NCI-H774 (cell line): ENCODE results near the gene CD180.
A peak's percentile ranks its signal among the peaks of the same experiment; 100 is the strongest.

Source experiments
- DNase-seq: peaks from one replicate; lab custom pipeline; 2025; lab: John Stamatoyannopoulos, UW

Gene CD180

DNA sequence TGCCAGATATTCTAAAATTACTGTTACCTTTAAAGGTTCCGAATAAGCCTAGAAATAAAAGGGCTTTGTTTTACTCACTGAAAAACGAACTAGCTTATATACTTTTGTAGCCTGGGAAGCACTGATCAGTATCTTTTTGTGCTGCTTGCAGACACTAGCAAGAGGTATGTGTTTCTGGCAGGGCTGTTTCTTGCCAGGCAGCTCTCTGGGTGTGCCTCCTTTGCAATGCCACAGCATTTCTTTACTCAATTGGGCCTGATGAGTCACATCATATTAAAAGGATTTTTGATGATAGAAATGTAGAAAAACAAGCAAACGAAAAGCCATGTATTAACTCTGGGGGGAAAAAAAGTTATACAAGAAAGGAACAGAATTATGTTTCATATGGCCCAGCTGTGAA, 35.6 kb downstream of the CD180 start:
- no peak for DNase-seq

DNA sequence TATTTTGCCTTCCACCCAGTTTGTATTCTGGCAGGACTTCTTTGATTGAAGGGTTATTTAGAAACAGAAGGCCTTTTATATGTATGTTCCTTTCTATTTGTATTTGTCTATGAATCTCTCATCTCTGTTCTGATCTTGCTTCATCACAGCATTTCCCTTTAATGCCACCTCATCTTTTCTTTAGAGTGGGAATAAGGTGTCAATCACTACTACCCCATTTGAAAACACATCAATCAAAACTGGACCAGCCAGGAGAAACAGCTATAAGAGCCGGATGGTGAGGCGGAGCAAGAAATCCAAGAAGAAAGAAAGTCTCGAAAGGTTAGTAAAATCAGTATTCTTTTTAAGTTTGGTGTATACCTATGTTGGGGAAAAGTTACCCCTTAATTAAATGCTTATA, 36.3 kb downstream of the CD180 start:
- no peak for DNase-seq

DNA sequence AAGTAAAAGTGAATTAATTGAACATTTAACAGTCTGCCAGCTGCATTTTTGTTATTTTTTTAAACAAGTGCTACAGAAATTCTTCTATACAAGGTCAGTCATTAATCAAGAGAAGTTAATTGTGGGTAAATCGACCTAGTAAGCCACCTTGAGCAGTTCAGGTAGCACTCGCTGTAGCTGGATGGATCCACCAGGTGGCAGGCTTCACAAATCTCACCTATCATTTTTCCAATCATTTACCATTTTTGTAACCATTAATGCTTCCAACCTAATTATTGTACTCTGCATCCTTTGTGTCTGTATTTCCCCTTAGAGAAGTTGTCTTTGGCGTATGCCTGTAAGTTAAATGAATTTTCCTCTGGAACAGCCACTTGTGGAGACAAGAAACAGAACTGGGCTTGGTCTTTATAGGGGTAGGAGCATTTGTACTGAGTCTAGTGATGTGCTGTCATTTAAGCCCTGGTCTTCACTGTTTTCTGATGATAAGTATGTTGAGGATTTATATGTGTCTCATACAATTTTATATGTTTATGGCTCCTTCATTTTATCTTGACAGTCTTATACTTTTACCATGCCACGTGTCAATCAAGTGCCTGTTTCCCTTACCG, 39.5 kb downstream of the CD180 start:
- DNase-seq, result no peak

DNA sequence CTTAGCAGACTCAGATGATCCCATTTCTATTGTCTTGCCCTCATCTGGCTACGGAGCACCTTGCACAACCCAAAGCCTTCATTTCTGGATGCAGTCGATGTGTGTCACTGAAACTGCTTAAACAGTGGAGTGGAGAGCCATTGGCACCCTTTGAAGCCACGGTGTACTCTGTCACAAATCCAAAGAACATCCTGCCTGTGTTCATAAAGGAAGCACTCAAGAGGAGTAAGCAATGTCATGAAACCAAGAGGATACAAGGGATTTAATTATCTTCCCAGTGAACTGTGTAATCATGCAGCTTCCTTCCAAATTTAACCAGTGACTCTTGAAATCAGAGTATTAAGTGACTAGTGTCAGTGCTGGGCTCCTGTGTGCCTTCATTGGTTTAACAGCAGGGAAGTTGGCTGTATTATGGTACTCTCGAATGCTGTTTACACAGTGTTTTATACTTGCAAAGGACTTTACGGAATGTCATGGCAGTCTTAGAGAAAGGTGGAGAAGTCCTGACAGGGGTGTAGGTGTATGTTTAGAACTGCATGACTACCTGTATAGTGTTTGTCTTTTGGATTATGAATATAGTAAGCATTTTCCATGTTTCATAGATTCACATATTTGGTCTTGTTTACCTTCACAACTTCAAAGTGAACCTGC, 41.9 kb downstream of the CD180 start:
- no peak for DNase-seq

DNA sequence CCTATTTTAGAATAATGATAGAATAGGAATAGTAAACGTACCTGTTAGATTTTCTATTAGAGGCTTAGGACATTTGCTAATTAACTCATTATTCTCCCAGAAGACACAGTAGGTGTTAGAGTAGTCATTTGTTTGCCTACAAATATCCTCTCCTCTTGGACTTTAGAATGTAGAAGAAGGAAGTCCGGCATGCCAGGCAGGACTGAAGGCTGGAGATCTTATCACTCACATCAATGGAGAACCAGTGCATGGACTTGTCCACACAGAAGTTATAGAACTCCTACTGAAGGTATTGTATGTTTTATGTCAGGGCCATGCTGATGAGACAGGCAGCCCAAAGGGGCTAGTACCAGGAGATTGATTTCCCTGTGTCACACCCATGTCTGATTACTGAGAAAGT, 43.3 kb downstream of the CD180 start:
- DNase-seq, result no peak

DNA sequence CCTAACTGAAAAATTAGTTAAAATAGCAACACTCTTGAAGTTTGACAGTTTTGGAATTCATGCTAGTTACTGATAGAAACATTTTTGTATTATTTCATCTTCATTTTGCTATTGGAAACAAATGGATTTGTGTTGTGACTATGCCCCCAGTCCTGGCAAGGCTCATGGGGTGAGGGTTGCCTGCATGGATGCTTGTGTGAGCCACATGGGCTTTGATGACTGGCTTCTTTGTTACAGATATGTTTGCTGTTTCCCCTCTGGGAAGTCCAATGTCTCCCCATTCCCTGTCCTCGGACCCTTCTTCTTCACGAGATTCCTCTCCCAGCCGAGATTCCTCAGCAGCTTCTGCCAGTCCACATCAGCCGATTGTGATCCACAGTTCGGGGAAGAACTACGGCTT, 44.2 kb downstream of the CD180 start:
- no peak for DNase-seq

DNA sequence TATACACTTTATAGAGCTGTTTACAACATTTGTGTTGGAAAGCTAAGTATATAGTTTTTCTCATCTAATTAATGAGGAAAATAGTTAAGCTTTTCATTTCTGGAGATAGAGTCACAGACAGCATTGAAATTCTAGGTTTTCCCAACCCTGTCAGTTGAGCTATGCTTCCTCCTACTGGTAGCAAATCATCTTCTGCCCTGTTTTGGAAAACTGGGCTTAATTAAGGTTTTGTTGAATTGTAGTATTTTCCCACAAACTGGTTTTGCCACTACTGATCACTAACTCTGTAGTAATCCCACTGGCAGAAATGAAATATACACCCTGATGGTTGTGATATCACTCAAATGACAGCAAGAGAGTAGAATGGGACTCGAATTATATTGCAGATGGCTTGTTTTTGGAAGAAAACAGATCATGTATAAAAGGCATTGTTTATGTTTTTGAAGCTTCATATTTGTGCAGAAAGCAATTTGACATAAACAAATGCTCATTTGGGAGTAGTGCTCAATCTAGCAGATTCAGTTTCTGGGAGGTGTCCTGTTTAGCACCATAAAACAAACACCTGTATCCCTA, 46.6 kb downstream of the CD180 start:
- DNase-seq, result no peak

DNA sequence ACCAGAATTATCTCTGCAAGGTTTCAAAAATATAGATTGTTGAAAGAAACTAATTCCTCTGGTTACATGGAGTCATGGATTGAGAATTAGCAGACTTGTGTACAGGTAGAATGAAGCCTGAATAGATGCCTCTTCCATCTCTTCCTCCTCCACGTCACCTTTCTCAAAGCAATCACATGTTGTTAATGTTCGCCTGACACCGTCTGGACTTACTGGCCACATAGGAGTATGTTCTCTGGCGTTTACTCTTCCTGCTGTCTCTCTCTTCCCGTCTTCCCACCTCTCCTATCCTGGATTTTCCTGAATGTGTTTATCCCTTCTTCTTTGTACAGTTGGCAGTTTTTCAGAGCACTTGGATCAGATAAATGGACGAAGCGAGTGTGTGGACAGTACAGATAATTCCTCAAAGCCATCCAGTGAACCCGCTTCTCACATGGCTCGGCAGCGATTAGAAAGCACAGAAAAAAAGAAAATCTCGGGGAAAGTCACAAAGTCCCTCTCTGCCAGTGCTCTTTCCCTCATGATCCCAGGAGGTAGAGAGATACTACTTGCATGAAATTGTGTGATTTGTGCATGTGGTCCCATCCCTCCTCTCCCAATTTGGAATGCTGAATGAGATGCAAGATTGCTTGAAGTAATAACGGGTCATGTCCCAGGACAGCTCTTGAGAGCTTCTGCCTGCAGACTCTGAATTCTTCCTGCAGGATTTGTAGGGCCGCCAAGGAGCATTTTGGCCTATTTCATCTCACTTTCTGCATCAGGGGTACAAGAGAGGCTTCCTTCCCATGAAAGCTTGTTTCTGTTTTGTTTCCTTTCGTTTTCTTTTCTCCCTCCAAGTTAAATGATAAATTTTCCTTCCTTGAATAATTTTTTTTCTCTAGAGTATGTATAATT, 47.3 kb downstream of the CD180 start:
- DNase-seq, result no peak

DNA sequence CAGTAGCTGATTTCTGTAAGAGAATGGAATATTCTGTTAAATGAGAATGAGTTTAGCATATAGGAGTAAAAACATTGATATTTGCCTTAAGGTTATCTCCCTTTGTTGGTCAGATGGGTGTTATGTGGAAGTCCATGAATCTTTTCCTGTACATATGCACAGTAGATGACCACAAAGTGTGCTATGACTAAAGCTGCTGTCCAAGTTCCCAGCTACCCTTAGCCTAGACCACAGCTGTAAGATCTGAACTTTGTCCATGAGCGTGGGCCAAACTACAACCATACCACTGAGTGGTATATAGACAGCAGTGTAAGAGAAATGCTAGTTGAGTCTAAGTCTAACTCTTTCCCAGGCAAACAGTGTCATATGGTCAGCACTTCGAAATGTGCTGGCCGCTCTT, 48.8 kb downstream of the CD180 start:
- DNase-seq, result no peak

DNA sequence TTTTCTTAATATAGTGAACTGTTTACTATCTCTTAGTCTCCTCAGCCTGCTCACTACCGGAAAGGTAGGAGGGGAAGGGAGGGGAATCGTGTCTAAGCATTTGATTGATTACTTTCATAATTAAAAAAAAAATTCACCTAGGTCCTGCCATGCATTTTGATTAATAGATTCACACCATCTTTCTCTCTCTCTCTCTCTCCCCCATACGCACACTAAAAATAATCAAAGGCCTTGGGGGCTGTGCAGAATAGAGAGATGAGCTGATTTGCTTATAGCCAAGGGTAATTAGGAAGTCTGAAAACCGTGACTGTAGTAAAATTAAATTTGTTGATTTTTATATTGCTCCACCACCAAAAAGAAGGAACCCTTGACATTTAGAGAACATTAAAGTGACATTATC, 49.6 kb downstream of the CD180 start:
- no peak for DNase-seq

DNA sequence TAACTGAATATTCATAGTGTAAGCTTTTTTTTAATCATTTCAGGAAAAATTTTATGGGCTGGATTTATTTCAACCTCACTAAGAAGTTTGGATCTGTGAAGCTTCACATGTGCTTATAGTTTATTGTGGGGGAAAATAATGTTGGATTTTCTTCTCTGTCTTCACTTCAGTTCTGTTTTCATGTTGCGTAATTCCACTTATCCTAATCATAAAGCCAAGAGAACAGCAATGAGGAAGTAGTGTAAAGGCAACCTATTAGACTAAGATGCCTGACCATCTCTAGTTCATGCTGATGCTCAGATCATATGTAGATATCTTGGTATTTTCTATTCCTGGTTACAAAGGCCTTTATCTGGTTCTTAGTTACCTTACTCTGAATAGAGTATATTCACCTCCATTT, 50.0 kb downstream of the CD180 start:
- DNase-seq, result no peak

DNA sequence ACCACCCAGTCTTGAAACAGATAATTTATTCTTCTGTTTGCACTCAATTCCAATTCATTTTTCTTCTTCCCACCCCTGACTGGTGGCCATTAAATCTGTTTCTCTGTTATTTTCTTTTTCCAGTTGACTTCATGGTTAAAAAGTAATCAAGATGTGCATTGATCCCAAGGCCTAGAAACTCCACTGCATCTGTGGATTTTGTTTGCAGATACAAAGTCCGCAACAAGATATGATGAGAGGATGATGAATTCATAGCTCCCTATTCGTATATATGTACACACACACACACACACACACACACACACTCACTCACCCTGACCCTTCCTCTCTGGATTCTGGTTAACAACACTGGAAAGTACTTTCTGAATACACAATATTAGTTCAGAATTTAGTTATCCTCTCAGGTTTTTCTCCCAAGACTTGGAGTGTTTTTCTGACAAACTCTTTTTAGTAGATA, 52.4 kb downstream of the CD180 start:
- DNase-seq, result no peak

DNA sequence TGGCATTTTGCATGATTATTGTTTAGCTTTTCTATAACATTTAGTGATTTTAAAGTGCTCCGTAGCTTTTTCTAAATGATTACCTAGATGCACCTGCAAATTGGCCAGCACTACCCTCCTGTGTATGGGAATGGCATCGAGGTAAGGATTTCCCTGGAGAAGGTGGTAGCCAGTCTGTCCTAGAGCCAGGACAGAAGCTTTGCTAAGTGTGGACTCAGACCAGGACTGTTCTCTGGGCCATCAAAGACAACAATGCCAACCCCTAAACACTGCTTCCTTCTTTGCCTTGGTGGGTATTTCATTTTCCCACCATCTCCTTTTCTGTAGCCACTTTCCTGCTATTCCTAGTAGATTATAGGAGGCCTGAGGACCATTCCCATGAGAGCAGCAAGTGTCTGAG, 53.0 kb downstream of the CD180 start:
- DNase-seq, result no peak

DNA sequence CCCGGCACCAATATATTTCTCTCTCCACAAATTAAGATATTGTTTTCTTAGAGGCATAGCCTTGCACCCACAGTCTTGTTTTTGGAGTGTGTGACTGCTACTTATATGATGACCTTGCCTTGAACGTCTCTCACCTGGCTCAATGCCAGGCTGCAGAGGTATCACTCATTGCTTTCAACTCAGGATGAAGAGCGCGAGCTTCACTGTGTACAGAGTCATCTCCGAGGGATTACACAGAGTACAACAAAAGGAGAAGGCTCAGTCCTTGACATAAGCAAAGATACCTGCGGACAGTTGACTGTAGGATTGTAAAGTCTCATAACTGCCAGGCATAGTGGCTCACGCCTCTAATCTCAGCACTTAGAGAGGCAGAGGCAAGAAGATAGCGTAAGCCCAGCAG, 53.8 kb downstream of the CD180 start:
- no peak for DNase-seq

DNA sequence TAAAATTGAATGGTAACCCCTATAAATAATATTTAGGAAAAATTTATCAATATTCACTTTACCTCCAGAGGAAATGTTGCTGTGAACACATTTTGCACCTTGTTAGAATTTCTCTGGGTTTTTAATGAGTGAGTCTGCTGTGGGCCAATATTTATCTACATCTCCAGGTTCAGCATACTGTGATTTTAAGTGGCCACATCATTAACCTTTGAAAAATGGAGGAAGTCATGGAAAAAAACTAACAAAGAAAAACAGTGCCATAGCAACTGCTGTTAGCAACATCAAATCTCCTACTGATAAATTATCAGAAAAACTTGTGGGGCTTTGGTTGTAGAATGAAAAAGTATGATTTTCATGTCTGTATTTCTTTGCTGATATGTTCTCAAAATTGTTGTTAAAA, 55.0 kb downstream of the CD180 start:
- peak; percentile 56 for DNase-seq

DNA sequence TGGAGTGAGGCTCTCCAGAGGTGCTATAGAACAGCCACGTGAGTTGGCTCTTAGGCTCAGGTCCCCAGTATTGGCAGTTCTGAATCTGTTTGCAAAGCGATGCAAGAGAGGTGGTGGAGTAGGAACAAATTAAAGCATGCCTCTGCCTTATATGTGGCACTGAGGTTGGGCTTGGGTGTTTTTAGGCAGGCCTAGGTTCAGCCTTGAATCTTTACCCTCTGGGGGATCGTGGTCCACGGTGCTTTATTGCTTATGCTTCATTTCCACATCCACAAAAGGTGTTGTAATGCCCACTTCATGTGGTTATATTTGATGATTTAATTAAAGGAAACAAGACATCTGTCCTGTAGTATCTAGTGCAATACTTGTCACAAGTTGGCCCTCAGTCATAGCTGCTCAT, 56.2 kb downstream of the CD180 start:
- DNase-seq, result no peak

DNA sequence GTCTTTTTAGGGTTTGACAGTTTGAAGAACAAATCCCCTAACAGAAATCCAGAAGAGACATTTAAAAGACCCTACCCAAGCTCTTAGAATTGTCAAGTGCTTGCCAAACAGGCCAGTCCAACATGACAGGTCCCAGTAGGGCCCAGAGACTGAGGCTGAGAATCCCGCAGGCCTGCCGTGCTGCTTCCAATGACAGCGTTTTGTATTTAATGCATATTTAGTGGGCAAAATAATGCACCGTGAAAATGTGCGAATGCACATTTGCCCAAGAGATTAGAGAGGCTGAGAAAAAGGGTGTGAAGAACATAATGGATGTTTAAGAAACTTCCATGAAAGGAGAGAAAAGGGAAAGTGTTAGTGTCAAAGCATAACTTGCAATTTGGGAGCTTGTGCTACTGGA, 57.6 kb downstream of the CD180 start:
- DNase-seq, result no peak

DNA sequence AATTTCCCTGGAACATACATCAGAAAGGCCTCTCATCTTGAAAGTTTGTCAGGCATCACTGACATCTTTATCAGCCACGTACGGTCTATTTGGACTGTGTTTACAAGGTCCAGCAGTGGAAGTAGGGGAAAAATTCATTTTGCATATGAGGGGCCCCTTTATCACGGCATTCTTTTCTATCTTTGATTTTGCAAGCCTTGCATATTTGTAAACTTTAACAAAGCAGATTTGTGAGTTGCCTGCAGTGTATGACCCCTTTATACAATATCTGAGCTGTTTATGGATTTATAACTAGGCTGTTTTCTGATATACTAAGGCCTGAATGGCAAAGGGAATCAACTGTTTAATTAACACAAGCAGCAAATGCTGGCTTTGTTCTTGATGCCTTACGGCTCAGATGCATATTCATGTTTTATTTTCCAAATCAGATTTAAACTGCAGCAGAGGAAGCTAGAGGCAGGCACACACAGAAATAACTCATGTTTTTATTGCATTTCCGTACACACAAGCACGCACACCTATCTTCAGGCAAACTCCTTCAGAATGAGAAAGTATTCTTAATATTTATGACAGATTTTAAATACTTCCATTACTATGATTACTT, 61.1 kb downstream of the CD180 start:
- no peak for DNase-seq

DNA sequence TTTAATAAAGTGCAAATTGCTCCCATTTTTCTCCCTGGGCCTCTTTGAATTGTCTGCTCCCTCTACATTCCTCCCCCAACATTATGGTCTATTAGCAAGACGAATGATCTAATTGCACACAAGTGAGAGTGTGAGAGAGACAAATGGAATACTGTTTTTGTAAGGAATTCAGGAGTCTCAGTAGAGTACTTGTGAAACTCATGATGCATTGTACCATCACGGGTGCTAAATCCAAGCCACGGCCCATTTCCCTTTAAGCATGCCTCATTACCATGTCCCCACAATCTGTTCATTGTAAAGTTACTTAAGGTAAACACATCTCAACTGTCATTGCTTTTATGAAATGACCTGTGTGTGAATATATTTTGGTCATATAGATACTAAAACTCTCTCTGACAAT, 62.8 kb downstream of the CD180 start:
- peak; percentile 48 for DNase-seq

DNA sequence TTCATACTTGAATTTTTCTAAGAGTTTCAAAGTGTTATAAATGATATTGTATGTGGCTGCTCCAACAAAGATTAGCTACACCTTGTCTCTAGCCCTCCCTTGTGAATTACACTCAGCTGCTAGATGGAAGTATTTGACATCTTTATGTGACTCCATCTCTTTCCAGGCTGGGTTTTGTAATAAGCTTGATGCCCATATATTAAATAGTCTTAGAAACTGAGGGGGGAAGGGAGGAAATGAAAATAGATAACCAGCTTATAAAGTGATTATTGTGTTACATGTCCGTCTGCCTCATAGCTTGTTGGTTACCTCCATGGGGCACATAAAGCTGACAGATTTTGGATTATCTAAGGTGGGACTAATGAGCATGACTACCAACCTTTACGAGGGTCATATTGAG, 63.4 kb downstream of the CD180 start:
- no peak for DNase-seq

DNA sequence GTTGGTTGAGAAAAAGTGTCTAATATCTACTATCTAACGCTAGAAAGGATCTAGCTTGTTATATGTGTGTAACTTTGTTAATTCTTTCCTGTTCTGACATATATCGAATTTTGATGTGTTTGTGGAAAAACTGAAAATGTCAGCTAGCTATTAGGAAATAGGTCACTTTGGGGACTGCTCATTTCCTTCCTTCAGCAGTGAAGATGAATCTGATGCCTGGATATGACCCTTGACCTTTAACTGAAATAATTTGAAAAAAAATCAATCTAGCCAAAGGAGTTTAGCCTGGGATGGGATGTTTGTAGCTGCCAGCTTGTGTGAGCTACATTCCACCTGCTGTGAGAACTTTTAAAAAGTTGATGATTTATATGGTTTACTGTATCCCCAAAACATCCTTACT, 66.8 kb downstream of the CD180 start:
- no peak for DNase-seq
